MM.1S (cell line): ENCODE measurements around the gene NUP155.
A peak's percentile ranks its signal among the peaks of the same experiment; 100 is the strongest.

Experiments
- DNase-seq: peaks from one replicate; pipeline ENCODE4 v3.0.0-alpha.2; 2015
- H2AFZ ChIP-seq: fragments of 300-600 bp; sonication (generic); 2 replicates; pipeline ENCODE4 v1.6.0; 2016; ENCODE audit warnings: antibody characterized with exemption, low read length
- H3F3A ChIP-seq: fragments of 300-600 bp; sonication (generic); 2 replicates; pipeline ENCODE4 v1.6.1; 2016; ENCODE audit warnings: mild to moderate bottlenecking, antibody characterized with exemption, low read length, moderate library complexity, mixed read lengths; ENCODE audit not compliant: insufficient read depth
- H3K27ac ChIP-seq: fragments of 300-600 bp; sonication (generic); 2 replicates; pipeline ENCODE4 v1.5.1; 2016; ENCODE audit warnings: mild to moderate bottlenecking, low read length
- H3K27me3 ChIP-seq: fragments of 300-600 bp; sonication (generic); replicated peaks from 2 replicates; pipeline ENCODE4 v1.6.0; 2016; ENCODE audit warnings: low read length; ENCODE audit not compliant: insufficient read depth
- H3K36me3 ChIP-seq: fragments of 300-600 bp; sonication (generic); replicated peaks from 2 replicates; pipeline ENCODE4 v1.6.1; 2016; ENCODE audit warnings: mild to moderate bottlenecking, low read length, mixed read lengths; ENCODE audit not compliant: insufficient read depth
- H3K4me1 ChIP-seq: fragments of 300-600 bp; sonication (generic); 2 replicates; pipeline ENCODE4 v1.6.1; 2016; ENCODE audit warnings: low read length, mixed read lengths
- H3K4me2 ChIP-seq: fragments of 300-600 bp; sonication (generic); 2 replicates; pipeline ENCODE4 v1.6.0; 2016; ENCODE audit warnings: low read depth, low read length
- H3K4me3 ChIP-seq: fragments of 300-600 bp; sonication (generic); 2 replicates; pipeline ENCODE4 v1.5.1; 2016; ENCODE audit warnings: low read length, mixed read lengths
- H3K79me2 ChIP-seq: fragments of 300-600 bp; sonication (generic); 2 replicates; pipeline ENCODE4 v1.6.1; 2016; ENCODE audit warnings: mixed run types, low read length, mixed read lengths
- H3K9ac ChIP-seq: fragments of 300-600 bp; sonication (generic); 2 replicates; pipeline ENCODE4 v1.6.1; 2016; ENCODE audit warnings: low read length, mixed read lengths
- H3K9me2 ChIP-seq: fragments of 300-600 bp; sonication (generic); replicated peaks from 2 replicates; pipeline ENCODE4 v1.6.1; 2016; ENCODE audit warnings: mild to moderate bottlenecking, low read length, mixed read lengths; ENCODE audit not compliant: insufficient read depth
- H3K9me3 ChIP-seq: fragments of 300-600 bp; sonication (generic); replicated peaks from 2 replicates; pipeline ENCODE4 v1.6.1; 2016; ENCODE audit warnings: mild to moderate bottlenecking, low read length, mixed read lengths; ENCODE audit not compliant: insufficient read depth
- H4K20me1 ChIP-seq: fragments of 300-600 bp; sonication (generic); 2 replicates; pipeline ENCODE4 v1.6.1; 2016; ENCODE audit warnings: mild to moderate bottlenecking, low read length, moderate library complexity, mixed read lengths; ENCODE audit not compliant: insufficient read depth
- CTCF ChIP-seq: fragments of 300-600 bp; sonication (generic); IDR thresholded peaks from 2 replicates; pipeline ENCODE4 v1.5.1; 2016; ENCODE audit warnings: antibody characterized with exemption, low read length, mixed read lengths
- EZH2 ChIP-seq: fragments of 300-600 bp; sonication (generic); optimal IDR thresholded peaks from 2 replicates; pipeline ENCODE3; 2017; ENCODE audit warnings: low read depth, mild to moderate bottlenecking, antibody characterized with exemption, low read length, mixed read lengths
- EZH2phosphoT487 ChIP-seq: fragments of 300-600 bp; sonication (generic); IDR thresholded peaks from 2 replicates; pipeline ENCODE4 v1.6.1; 2018; ENCODE audit warnings: antibody characterized with exemption, low read length

NUP155 gene

GRCh38 chr5:37248970-37249814 lies 121.7 kb downstream of the NUP155 start, which contains the start of gene CPLANE1:
TSS of gene CPLANE1 (minus strand) at chr5:37249376. CDS start at chr5:37247698, 1,678 bp downstream.
- peak within 1 kb of the TSS; percentile 72 for H3K4me3 ChIP-seq
- H4K20me1 ChIP-seq, result no peaks in the 10 kb centered on the region
- TF ChIP-seq CTCF, result peak; percentile 9; the same call in 1 of the 2 replicates
- TF ChIP-seq EZH2, result no peak
- DNase-seq, result peak; percentile 63
- no peaks in the 10 kb centered on the region for H3K36me3 ChIP-seq
- H3K4me1 ChIP-seq, result no peaks in the 10 kb centered on the region
- peak within 1 kb of the TSS; percentile 86 for H3K9ac ChIP-seq
- peak within 1 kb of the TSS; percentile 75 for H2AFZ ChIP-seq
- H3K9me2 ChIP-seq, result no peaks in the 10 kb centered on the region
- no peaks in the 10 kb centered on the region for H3K27me3 ChIP-seq
- peak within 1 kb of the TSS; percentile 55; the same call in 1 of the 2 replicates for H3K27ac ChIP-seq
- H3K4me2 ChIP-seq, result peak within 1 kb of the TSS; percentile 88
- no peaks in the 10 kb centered on the region for H3K79me2 ChIP-seq
- H3K9me3 ChIP-seq, result no peaks in the 10 kb centered on the region
- no peaks in the 10 kb centered on the region for H3F3A ChIP-seq

GRCh38 chr5:37248421-37248969 lies 122.4 kb downstream of the NUP155 start:
- H3K4me3 ChIP-seq, result peak overlapping the region; percentile 72
- peak overlapping the region; percentile 86 for H3K9ac ChIP-seq
- no peaks in the 10 kb centered on the region for H3K9me2 ChIP-seq
- H3F3A ChIP-seq, result no peaks in the 10 kb centered on the region
- no peaks in the 10 kb centered on the region for H4K20me1 ChIP-seq
- DNase-seq, result no peak
- H3K4me2 ChIP-seq, result peak overlapping the region; percentile 88
- no peaks in the 10 kb centered on the region for H3K4me1 ChIP-seq
- H2AFZ ChIP-seq, result peak overlapping the region; percentile 75
- no peaks in the 10 kb centered on the region for H3K27me3 ChIP-seq
- H3K9me3 ChIP-seq, result no peaks in the 10 kb centered on the region
- peak overlapping the region; percentile 55; the same call in 1 of the 2 replicates for H3K27ac ChIP-seq
- TF ChIP-seq EZH2 (no peak), CTCF (no peak), EZH2phosphoT487 (no peak)
- H3K36me3 ChIP-seq, result no peaks in the 10 kb centered on the region
- H3K79me2 ChIP-seq, result no peaks in the 10 kb centered on the region

GRCh38 chr5:37247496-37247895 lies 123.4 kb downstream of the NUP155 start:
- TF ChIP-seq EZH2phosphoT487 (no peak), CTCF (no peak), EZH2 (no peak)
- H3K27ac ChIP-seq, result no peak overlapping the region
- H4K20me1 ChIP-seq, result no peaks in the 10 kb centered on the region
- no peaks in the 10 kb centered on the region for H3K79me2 ChIP-seq
- no peaks in the 10 kb centered on the region for H3K9me3 ChIP-seq
- no peak for DNase-seq
- H3F3A ChIP-seq, result no peaks in the 10 kb centered on the region
- no peak overlapping the region for H3K4me2 ChIP-seq
- H3K27me3 ChIP-seq, result no peaks in the 10 kb centered on the region
- no peaks in the 10 kb centered on the region for H3K4me1 ChIP-seq
- H2AFZ ChIP-seq, result no peak overlapping the region
- H3K9ac ChIP-seq, result no peak overlapping the region
- H3K4me3 ChIP-seq, result no peak overlapping the region
- H3K9me2 ChIP-seq, result no peaks in the 10 kb centered on the region
- no peaks in the 10 kb centered on the region for H3K36me3 ChIP-seq
